ENCODE measurements around the gene GAS6. TPM values are rescaled to one million over a fixed set of nuclear protein-coding genes. Genes with fewer than 3 reads are reported as not detected.

GAS6 gene
- polyA plus RNA-seq, 1 donor, result 48.4 TPM

GRCh38 chr13:113853518-113854237, 10.2 kb downstream of the GAS6 start:
- no peak for DNase-seq
- no peak overlapping the region for H3K4me3 ChIP-seq (ENCODE audit: low read length)
- H3K27ac ChIP-seq (ENCODE audit: low read length), result no peak overlapping the region
- peaks cover 4% of the 10 kb centered on the region for H3K36me3 ChIP-seq (ENCODE audit: control insufficient read depth, insufficient read depth, low read length)
- no peaks in the 10 kb centered on the region for H3K27me3 ChIP-seq (ENCODE audit: control insufficient read depth, insufficient read depth, low read length)
- WGBS (ENCODE audit: insufficient coverage, low lambda C conversion rate), result no CpG with 5 or more reads among the region's 11 CpGs
- peaks cover 47% of the 10 kb centered on the region for H3K4me1 ChIP-seq (ENCODE audit: control insufficient read depth, insufficient read depth, low read length)
- no peaks in the 10 kb centered on the region for H3K9me3 ChIP-seq (ENCODE audit: control insufficient read depth, low read depth, low read length)

- H3K27ac ChIP-seq (ENCODE audit: low read length), result no peak overlapping the region
- peaks cover 51% of the 10 kb centered on the region for H3K4me1 ChIP-seq (ENCODE audit: control insufficient read depth, insufficient read depth, low read length)
- no peak overlapping the region for H3K4me3 ChIP-seq (ENCODE audit: low read length)
- DNase-seq, result no peak
- WGBS (ENCODE audit: insufficient coverage, low lambda C conversion rate), result no CpG with 5 or more reads among the region's 22 CpGs
- peaks cover 6% of the 10 kb centered on the region for H3K36me3 ChIP-seq (ENCODE audit: control insufficient read depth, insufficient read depth, low read length)
- H3K27me3 ChIP-seq (ENCODE audit: control insufficient read depth, insufficient read depth, low read length), result no peaks in the 10 kb centered on the region
- H3K9me3 ChIP-seq (ENCODE audit: control insufficient read depth, low read depth, low read length), result no peaks in the 10 kb centered on the region
Observed at GRCh38 chr13:113852536-113853517, 11.0 kb downstream of the GAS6 start.

GRCh38 chr13:113851826-113852535, 11.9 kb downstream of the GAS6 start:
- H3K27me3 ChIP-seq (ENCODE audit: control insufficient read depth, insufficient read depth, low read length), result no peaks in the 10 kb centered on the region
- no peak overlapping the region for H3K4me3 ChIP-seq (ENCODE audit: low read length)
- peaks cover 47% of the 10 kb centered on the region for H3K4me1 ChIP-seq (ENCODE audit: control insufficient read depth, insufficient read depth, low read length)
- H3K9me3 ChIP-seq (ENCODE audit: control insufficient read depth, low read depth, low read length), result no peaks in the 10 kb centered on the region
- H3K27ac ChIP-seq (ENCODE audit: low read length), result no peak overlapping the region
- H3K36me3 ChIP-seq (ENCODE audit: control insufficient read depth, insufficient read depth, low read length), result peaks cover 6% of the 10 kb centered on the region
- WGBS (ENCODE audit: insufficient coverage, low lambda C conversion rate), result no CpG with 5 or more reads among the region's 23 CpGs
- no peak for DNase-seq

- WGBS (ENCODE audit: insufficient coverage, low lambda C conversion rate), result 100% methylated on average over 1 of the region's 1 CpG
Observed at GRCh38 chr13:113851480-113851803, 12.4 kb downstream of the GAS6 start.

GRCh38 chr13:113850722-113851479, 13.0 kb downstream of the GAS6 start:
- DNase-seq, result no peak
- Histone ChIP-seq H3K27me3 (ENCODE audit: control insufficient read depth, insufficient read depth, low read length) (no peaks in the 10 kb centered on the region), H3K36me3 (ENCODE audit: control insufficient read depth, insufficient read depth, low read length) (peaks cover 2% of the 10 kb centered on the region), H3K27ac (ENCODE audit: low read length) (no peak overlapping the region), H3K4me1 (ENCODE audit: control insufficient read depth, insufficient read depth, low read length) (peaks cover 37% of the 10 kb centered on the region), H3K4me3 (ENCODE audit: low read length) (no peak overlapping the region), H3K9me3 (ENCODE audit: control insufficient read depth, low read depth, low read length) (no peaks in the 10 kb centered on the region)
- WGBS (ENCODE audit: insufficient coverage, low lambda C conversion rate), result 91% methylated on average over 3 of the region's 3 CpGs

More at GRCh38 chr13:113851480-113851803, 12.4 kb downstream of the GAS6 start:
- H3K27me3 ChIP-seq (ENCODE audit: control insufficient read depth, insufficient read depth, low read length), result no peaks in the 10 kb centered on the region
- no peak overlapping the region for H3K27ac ChIP-seq (ENCODE audit: low read length)
- H3K4me1 ChIP-seq (ENCODE audit: control insufficient read depth, insufficient read depth, low read length), result peaks cover 42% of the 10 kb centered on the region
- no peak overlapping the region for H3K4me3 ChIP-seq (ENCODE audit: low read length)
- H3K9me3 ChIP-seq (ENCODE audit: control insufficient read depth, low read depth, low read length), result no peaks in the 10 kb centered on the region
- H3K36me3 ChIP-seq (ENCODE audit: control insufficient read depth, insufficient read depth, low read length), result peaks cover 6% of the 10 kb centered on the region
- DNase-seq, result no peak

- no peak overlapping the region for H3K4me3 ChIP-seq (ENCODE audit: low read length)
- DNase-seq, result no peak
- WGBS (ENCODE audit: insufficient coverage, low lambda C conversion rate), result 100% methylated on average over 2 of the region's 8 CpGs
- no peaks in the 10 kb centered on the region for H3K9me3 ChIP-seq (ENCODE audit: control insufficient read depth, low read depth, low read length)
- H3K27ac ChIP-seq (ENCODE audit: low read length), result no peak overlapping the region
- peaks cover 37% of the 10 kb centered on the region for H3K4me1 ChIP-seq (ENCODE audit: control insufficient read depth, insufficient read depth, low read length)
- H3K36me3 ChIP-seq (ENCODE audit: control insufficient read depth, insufficient read depth, low read length), result peaks cover 2% of the 10 kb centered on the region
- no peaks in the 10 kb centered on the region for H3K27me3 ChIP-seq (ENCODE audit: control insufficient read depth, insufficient read depth, low read length)
Observed at GRCh38 chr13:113849981-113850721, 13.7 kb downstream of the GAS6 start.

GRCh38 chr13:113849546-113849945, 14.3 kb downstream of the GAS6 start:
- 87% methylated on average over 3 of the region's 3 CpGs for WGBS (ENCODE audit: insufficient coverage, low lambda C conversion rate)
- Histone ChIP-seq H3K4me3 (ENCODE audit: low read length) (no peak overlapping the region), H3K36me3 (ENCODE audit: control insufficient read depth, insufficient read depth, low read length) (peaks cover 2% of the 10 kb centered on the region), H3K27ac (ENCODE audit: low read length) (no peak overlapping the region), H3K9me3 (ENCODE audit: control insufficient read depth, low read depth, low read length) (no peaks in the 10 kb centered on the region), H3K27me3 (ENCODE audit: control insufficient read depth, insufficient read depth, low read length) (no peaks in the 10 kb centered on the region), H3K4me1 (ENCODE audit: control insufficient read depth, insufficient read depth, low read length) (peaks cover 41% of the 10 kb centered on the region)
- DNase-seq, result no peak

GRCh38 chr13:113848431-113849260, 15.2 kb downstream of the GAS6 start:
- Histone ChIP-seq H3K4me3 (ENCODE audit: low read length) (no peak overlapping the region), H3K4me1 (ENCODE audit: control insufficient read depth, insufficient read depth, low read length) (peaks cover 32% of the 10 kb centered on the region), H3K36me3 (ENCODE audit: control insufficient read depth, insufficient read depth, low read length) (peaks cover 7% of the 10 kb centered on the region), H3K27me3 (ENCODE audit: control insufficient read depth, insufficient read depth, low read length) (no peaks in the 10 kb centered on the region), H3K9me3 (ENCODE audit: control insufficient read depth, low read depth, low read length) (no peaks in the 10 kb centered on the region), H3K27ac (ENCODE audit: low read length) (peak overlapping the region; percentile 17)
- WGBS (ENCODE audit: insufficient coverage, low lambda C conversion rate), result no CpG with 5 or more reads among the region's 18 CpGs
- DNase-seq, result peak in 1 of 2 donors; percentile 62

- H3K36me3 ChIP-seq (ENCODE audit: control insufficient read depth, insufficient read depth, low read length), result peaks cover 7% of the 10 kb centered on the region
- H3K27me3 ChIP-seq (ENCODE audit: control insufficient read depth, insufficient read depth, low read length), result no peaks in the 10 kb centered on the region
- DNase-seq, result no peak
- no peaks in the 10 kb centered on the region for H3K9me3 ChIP-seq (ENCODE audit: control insufficient read depth, low read depth, low read length)
- no peak overlapping the region for H3K27ac ChIP-seq (ENCODE audit: low read length)
- peaks cover 26% of the 10 kb centered on the region for H3K4me1 ChIP-seq (ENCODE audit: control insufficient read depth, insufficient read depth, low read length)
- no CpG with 5 or more reads among the region's 8 CpGs for WGBS (ENCODE audit: insufficient coverage, low lambda C conversion rate)
- no peak overlapping the region for H3K4me3 ChIP-seq (ENCODE audit: low read length)
Observed at GRCh38 chr13:113848020-113848419, 15.9 kb downstream of the GAS6 start.

Data from large intestine (tissue), 3 donors.